CD14-positive monocyte (primary cell): ENCODE results near the gene SRRM3. TPM values are rescaled to one million over a fixed set of nuclear protein-coding genes. Genes with fewer than 3 reads are reported as not detected.

Experiments
- DNase-seq, 3 donors: peaks; one replicate each; pipeline ENCODE4 v3.0.0-alpha.2; 2011 to 2022
- H2AFZ ChIP-seq: 2 replicates; pipeline ENCODE4 v1.6.0; 2012; ENCODE audit warnings: mild to moderate bottlenecking, low read depth, low read length, inconsistent platforms; ENCODE audit not compliant: insufficient read depth, poor library complexity, severe bottlenecking
- H3K27ac ChIP-seq, 2 donors: 1 replicate in 1 of 2; 2 replicates in 1 of 2; pipeline ENCODE4 v1.5.1; 2012 to 2013; ENCODE audit warnings: low read length in 2 of 2, control low read depth in 1 of 2, inconsistent platforms in 1 of 2, low read depth in 1 of 2, mild to moderate bottlenecking in 1 of 2
- H3K27me3 ChIP-seq, 2 donors: one replicate each; pipeline versions ENCODE4 v1.6.0 to v1.6.1; 2011 to 2013; ENCODE audit warnings: low read length in 2 of 2; ENCODE audit not compliant: control insufficient read depth in 2 of 2, insufficient read depth in 2 of 2
- H3K36me3 ChIP-seq, 2 donors: replicated peaks in 1 of 2; 1 replicate in 1 of 2; 2 replicates in 1 of 2; pipeline versions ENCODE4 v1.5.1 to v1.6.1; 2012 to 2013; ENCODE audit warnings: low read length in 2 of 2, control low read depth in 1 of 2, inconsistent platforms in 1 of 2, mild to moderate bottlenecking in 1 of 2; ENCODE audit not compliant: insufficient read depth in 2 of 2, control insufficient read depth in 1 of 2
- H3K4me1 ChIP-seq, 2 donors: 1 replicate in 1 of 2; 2 replicates in 1 of 2; pipeline versions ENCODE4 v1.5.1 to v1.6.1; 2012 to 2013; ENCODE audit warnings: low read length in 2 of 2, control low read depth in 1 of 2, inconsistent platforms in 1 of 2, mild to moderate bottlenecking in 1 of 2, moderate library complexity in 1 of 2; ENCODE audit not compliant: insufficient read depth in 2 of 2, control insufficient read depth in 1 of 2
- H3K4me2 ChIP-seq: replicated peaks from 2 replicates; pipeline ENCODE3; 2012; ENCODE audit warnings: low read length, moderate library complexity, mild to moderate bottlenecking; ENCODE audit not compliant: poor library complexity, severe bottlenecking; ENCODE audit errors: extremely low read depth
- H3K4me3 ChIP-seq, 3 experiments: fragments of 200-600 bp in 1 of 3; sonication (generic) in 1 of 3; replicated peaks in 1 of 3; 1 replicate in 2 of 3; 2 replicates in 1 of 3; pipeline ENCODE4 v1.5.1; 2011 to 2013; ENCODE audit warnings: low read length in 3 of 3, mild to moderate bottlenecking in 3 of 3, control low read depth in 2 of 3, low read depth in 2 of 3, inconsistent platforms in 1 of 3, moderate library complexity in 1 of 3
- H3K79me2 ChIP-seq: 2 replicates; pipeline ENCODE4 v1.6.0; 2012; ENCODE audit warnings: mild to moderate bottlenecking, control low read depth, inconsistent platforms, low read length, moderate library complexity; ENCODE audit not compliant: insufficient read depth
- H3K9ac ChIP-seq: 2 replicates; pipeline ENCODE4 v1.6.0; 2017; ENCODE audit warnings: low read length, mild to moderate bottlenecking; ENCODE audit not compliant: insufficient read depth, poor library complexity, severe bottlenecking
- H3K9me3 ChIP-seq, 2 donors: replicated peaks in 1 of 2; 1 replicate in 1 of 2; 2 replicates in 1 of 2; pipeline versions ENCODE4 v1.5.1 to v1.6.1; 2012 to 2013; ENCODE audit warnings: low read length in 2 of 2, control low read depth in 1 of 2; ENCODE audit not compliant: control insufficient read depth in 1 of 2, insufficient read depth in 1 of 2
- H4K20me1 ChIP-seq: 2 replicates; pipeline ENCODE4 v1.6.0; 2012; ENCODE audit warnings: mild to moderate bottlenecking, low read length, control low read depth, moderate library complexity; ENCODE audit not compliant: insufficient read depth
- H3K27ac Mint-ChIP-seq, 7 donors: one replicate each; pipeline ENCODE4 v1.8.0; 2020; ENCODE audit warnings: mild to moderate bottlenecking in 7 of 7, mixed read lengths in 7 of 7, moderate library complexity in 6 of 7, inconsistent platforms in 2 of 7
- H3K27me3 Mint-ChIP-seq, 3 donors: one replicate each; pipeline ENCODE4 v1.8.0; 2021 to 2022; ENCODE audit warnings: low read depth in 3 of 3, mild to moderate bottlenecking in 3 of 3, mixed read lengths in 3 of 3, moderate library complexity in 3 of 3, inconsistent platforms in 1 of 3
- H3K36me3 Mint-ChIP-seq, 2 donors: one replicate each; pipeline ENCODE4 v1.8.0; 2020; ENCODE audit warnings: mixed read lengths in 2 of 2, inconsistent platforms in 1 of 2, mild to moderate bottlenecking in 1 of 2
- H3K4me1 Mint-ChIP-seq: one replicate; pipeline ENCODE4 v1.8.0; 2020; ENCODE audit warnings: mild to moderate bottlenecking, mixed read lengths
- H3K4me3 Mint-ChIP-seq, 2 donors: one replicate each; pipeline ENCODE4 v1.8.0; 2020; ENCODE audit warnings: mild to moderate bottlenecking in 2 of 2, mixed read lengths in 2 of 2, moderate library complexity in 1 of 2
- H3K9me3 Mint-ChIP-seq, 7 donors: one replicate each; pipeline ENCODE4 v1.8.0; 2020 to 2022; ENCODE audit warnings: mixed read lengths in 7 of 7, mild to moderate bottlenecking in 6 of 7, moderate library complexity in 6 of 7, inconsistent platforms in 2 of 7
- CTCF ChIP-seq: fragments of 200-600 bp; IDR thresholded peaks from one replicate; pipeline ENCODE4 v1.8.0; 2022; ENCODE audit warnings: antibody characterized with exemption, mild to moderate bottlenecking
- WGBS: methylation state at CpG from one replicate; pipeline ENCODE4 v1.1.5; 2013; ENCODE audit warnings: missing lambda C conversion rate; ENCODE audit not compliant: insufficient coverage; 5-methylcytosine and 5-hydroxymethylcytosine counted together
- intact Hi-C, 2 donors: fragments of 100-400 bp; cut with micrococcal nuclease; formaldehyde crosslinking; loops; one replicate each; pipeline versions ENCODE4 v1.15.0 to v1.15.1; 2023
- polyA plus RNA-seq, 3 donors: library from polyadenylated mRNA; depleted of rRNA in 1 of 3; unstranded in 2 of 3; stranded (reverse) in 1 of 3; fragments of 300-500 nt in 2 of 3; fragments of >200 nt in 1 of 3; fragmentation: Illumina TruSeq in 2 of 3; gene quantifications; 1 replicate in 2 of 3; 2 replicates in 1 of 3; pipeline ENCODE4 v1.2.3, GENCODE V29; 2012 to 2021

SRRM3 gene
- polyA plus RNA-seq, 3 donors, result not detected

- H3K4me1 ChIP-seq, result peaks cover 21 to 24% of the 10 kb centered on the region in 2 donors
- DNase-seq, result no peak
- no peak overlapping the region for H3K9ac ChIP-seq
- H3K79me2 ChIP-seq, result no peaks in the 10 kb centered on the region
- peaks cover 18% of the 10 kb centered on the region for H3K4me1 Mint-ChIP-seq
- H3K27me3 Mint-ChIP-seq, result peaks cover 5 to 23% (median 14%) of the 10 kb centered on the region in 3 donors
- no peaks in the 10 kb centered on the region for H3K36me3 Mint-ChIP-seq
- no peak overlapping the region for H3K4me3 ChIP-seq
- no peak overlapping the region for H3K27ac Mint-ChIP-seq
- no peaks in the 10 kb centered on the region for H4K20me1 ChIP-seq
- H3K27ac ChIP-seq, result no peak overlapping the region
- H2AFZ ChIP-seq, result no peak overlapping the region
- no peaks in the 10 kb centered on the region for H3K9me3 ChIP-seq
- H3K9me3 Mint-ChIP-seq, result peaks cover 0 to 1% (median 0%) of the 10 kb centered on the region in 7 donors
- H3K27me3 ChIP-seq, result peaks cover 0 to 7% of the 10 kb centered on the region in 2 donors
- no peak overlapping the region for H3K4me3 Mint-ChIP-seq
- TF ChIP-seq CTCF, result no peak
- H3K4me2 ChIP-seq, result no peak overlapping the region
- WGBS, result 100% methylated on average over 1 of the region's 3 CpGs
- intact Hi-C loops, result no loop called here
- no peaks in the 10 kb centered on the region for H3K36me3 ChIP-seq
Measured at GRCh38 chr7:76301000-76301399, 99.3 kb downstream of the SRRM3 start.

GRCh38 chr7:76302347-76303201, 100.9 kb downstream of the SRRM3 start, which contains the start of gene HSPB1:
Gene HSPB1, plus strand, starts transcription at chr7:76302673. Its CDS starts 40 bp downstream, at chr7:76302713.
- no peaks in the 10 kb centered on the region for H3K9me3 Mint-ChIP-seq
- Histone ChIP-seq H3K4me1 (peaks cover 21 to 23% of the 10 kb centered on the region in 2 donors), H3K27me3 (peaks cover 0 to 7% of the 10 kb centered on the region in 2 donors), H3K27ac (peak within 1 kb of the TSS in 1 of 2 donors; percentile 45), H4K20me1 (no peaks in the 10 kb centered on the region), H3K9me3 (no peaks in the 10 kb centered on the region), H2AFZ (peak within 1 kb of the TSS; percentile 92), H3K36me3 (no peaks in the 10 kb centered on the region), H3K4me3 (peak within 1 kb of the TSS; percentile 49 to 85 (median 73)), H3K79me2 (no peaks in the 10 kb centered on the region), H3K9ac (peak within 1 kb of the TSS; percentile 66), H3K4me2 (peak within 1 kb of the TSS; percentile 96)
- peak; percentile 21 to 36 (median 24) for DNase-seq
- H3K36me3 Mint-ChIP-seq, result no peaks in the 10 kb centered on the region
- peaks cover 15% of the 10 kb centered on the region for H3K4me1 Mint-ChIP-seq
- peaks cover 5 to 21% (median 8%) of the 10 kb centered on the region in 3 donors for H3K27me3 Mint-ChIP-seq
- H3K4me3 Mint-ChIP-seq, result peak within 1 kb of the TSS; percentile 92 to 95
- peak within 1 kb of the TSS in 5 of 7 donors; percentile 9 to 86 (median 54) for H3K27ac Mint-ChIP-seq
- intact Hi-C loops, result no loop called here
- no peak for TF ChIP-seq CTCF
- WGBS, result under 1% methylated on average over 65 of the region's 75 CpGs
